ENCODE data around the gene BORCS6. TPM values are rescaled to one million over a fixed set of nuclear protein-coding genes. Genes with fewer than 3 reads are reported as not detected.

The BORCS6 gene
- total and polyA plus RNA-seq, 2 of the 13 experiments (the other 11 are each of a cell fraction or from before 2014, with no cell fraction given): 2.0 to 5.1 TPM

GRCh38 chr17:8152112-8152775 is 37.7 kb downstream of the BORCS6 start, which contains the start of gene PER1:
PER1 (minus strand) TSS chr17:8152404; CDS start chr17:8150706, 1,698 bp downstream.
- Histone ChIP-seq H3K36me3 (replicated peaks in 1 of 2; ENCODE audit: control insufficient read depth in 1 of 2, insufficient read depth in 2 of 2, low read length in 2 of 2) (peaks cover 5 to 20% of the 10 kb centered on the region in 2 experiments; a peak in 4 of 5 replicates), H3K79me2 (ENCODE audit: insufficient read depth, low read length) (peaks cover 4% of the 10 kb centered on the region), H3K9me3 (ENCODE audit: low read length) (no peaks in the 10 kb centered on the region), H3K4me2 (ENCODE audit: low read depth, low read length) (peak within 1 kb of the TSS; percentile 97), H3K27me3 (ENCODE audit: control insufficient read depth in 1 of 2, insufficient read depth in 2 of 2, low read length in 2 of 2) (no peaks in the 10 kb centered on the region), H3K27ac (ENCODE audit: extremely low read length, insufficient read depth, low read length) (peak within 1 kb of the TSS; percentile 91), H3K4me1 (ENCODE audit: insufficient read depth, low read length) (peaks cover 50% of the 10 kb centered on the region), H4K20me1 (ENCODE audit: insufficient read depth, low read length) (no peaks in the 10 kb centered on the region), H3K9ac (ENCODE audit: insufficient read depth, low read depth, low read length) (peak within 1 kb of the TSS; percentile 68), H3K4me3 (replicated peaks in 1 of 3; ENCODE audit: insufficient read depth in 1 of 3, low read depth in 2 of 3, low read length in 3 of 3) (peak within 1 kb of the TSS; percentile 46 to 70 (median 68); a peak in 5 of 6 replicates), H2AFZ (ENCODE audit: low read length) (no peak within 1 kb of the TSS)
- 56% methylated on average over 26 of the region's 42 CpGs for WGBS (ENCODE audit: low lambda C conversion rate)
- in situ Hi-C loops (cut with HindIII; ENCODE audit: extremely low pct_ligation_motif_present, low pct_unique_long_range_greater_than_20kb): no loop called here
- FAIRE-seq: no peak
- POLR2A ChIA-PET: interaction anchor here (1.0 to 1.7 kb wide), 3 partner anchors 13 to 69 kb away, joined by 4 to 7 read pairs (median 7); no protein-coding TSS in a partner anchor
- CTCF ChIA-PET (ENCODE audit: low intra/inter-chr PET ratio, low total read pairs): no interaction called here
- peak; percentile 27 for ATAC-seq
- intact Hi-C loops (cut with micrococcal nuclease; ENCODE audit: unreplicated experiment): loop anchor here (1.0 kb wide), 1 partner anchor 13 kb away; no protein-coding TSS in a partner anchor
- BruUV-seq (replicated peaks): no TSS peak
- DNase-seq (ENCODE audit: low spot score): peak; percentile 68
- no peak for TF ChIP-seq ZNF24 (IDR thresholded peaks at IDR 0.05)
- 0 out of 2 replicates have a peak, but pooled peaks have one; percentile 24 for TF ChIP-seq ZNF317 (CRISPR knock-in tag; IDR thresholded peaks at IDR 0.05)
- TF ChIP-seq YEATS2 (CRISPR knock-in tag; IDR thresholded peaks at IDR 0.05; ENCODE audit: borderline replicate concordance): no peak
- peak; percentile 64; the same call in 1 of the 2 replicates for TF ChIP-seq PATZ1 (CRISPR knock-in tag; IDR thresholded peaks at IDR 0.05)
- no peak for TF ChIP-seq ZBTB3 (CRISPR knock-in tag; IDR thresholded peaks at IDR 0.05; ENCODE audit: borderline replicate concordance, low read depth)
- no peak for TF ChIP-seq TFAP4 (IDR thresholded peaks at IDR 0.05; ENCODE audit: borderline replicate concordance, low read depth)
- peak; percentile 29; the same call in 1 of the 2 replicates for TF ChIP-seq CREM (IDR thresholded peaks at IDR 0.05)
- no peak for TF ChIP-seq CREM (CRISPR knock-in tag; IDR thresholded peaks at IDR 0.05)
- no peak for TF ChIP-seq HOXD1 (CRISPR knock-in tag; IDR thresholded peaks at IDR 0.05)
- peak; percentile 25 for TF ChIP-seq ASH2L (IDR thresholded peaks at IDR 0.05; ENCODE audit: insufficient read length, low read depth, low read length)
- no peak for TF ChIP-seq MIXL1 (CRISPR knock-in tag; IDR thresholded peaks at IDR 0.05)
- peak; percentile 96 for TF ChIP-seq TEF (CRISPR knock-in tag; IDR thresholded peaks at IDR 0.05)
- TF ChIP-seq MAX (IDR thresholded peaks at IDR 0.05): peak; percentile 88
- TF ChIP-seq YEATS4 (CRISPR knock-in tag; IDR thresholded peaks at IDR 0.05; ENCODE audit: borderline replicate concordance): peak; percentile 30; the same call in 1 of the 2 replicates
- no peak for TF ChIP-seq ZUFSP (CRISPR knock-in tag; IDR thresholded peaks at IDR 0.05; ENCODE audit: borderline replicate concordance)
- TF ChIP-seq NFYC (CRISPR knock-in tag; IDR thresholded peaks at IDR 0.05): peak; percentile 80
- TF ChIP-seq ZNF430 (CRISPR knock-in tag; IDR thresholded peaks at IDR 0.05): peak; percentile 72; the same call in 1 of the 2 replicates
- TF ChIP-seq U2AF2 (IDR thresholded peaks at IDR 0.05; ENCODE audit: low read depth, low read length): no peak
- TF ChIP-seq ATF7 (IDR thresholded peaks at IDR 0.05): no peak
- TF ChIP-seq ATF7 (CRISPR knock-in tag; IDR thresholded peaks at IDR 0.05): 0 out of 2 replicates have a peak, but pooled peaks have one; percentile 42

Measured in HepG2 (cell line).